Measurements from ENCODE around the gene SLC2A14.

DNA sequence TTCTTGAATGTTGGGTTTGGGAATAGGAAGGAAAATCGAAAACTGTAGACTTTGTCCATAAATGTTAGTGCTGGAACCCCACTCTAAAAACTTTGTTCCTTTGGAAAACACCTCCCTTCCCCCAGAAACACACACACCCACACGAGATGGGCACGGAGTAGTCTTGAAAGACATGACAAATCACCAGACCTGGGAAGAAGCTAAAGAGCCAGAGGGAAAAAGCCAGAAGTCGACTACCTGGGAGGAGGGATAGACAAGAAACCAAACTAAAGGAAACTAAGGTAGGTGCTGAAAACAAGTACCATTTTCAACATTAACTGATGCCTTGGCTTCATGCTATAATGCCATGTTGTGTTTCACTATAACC is 84.4 kb downstream of the SLC2A14 start:
- TF ChIP-seq, protein P1, sequence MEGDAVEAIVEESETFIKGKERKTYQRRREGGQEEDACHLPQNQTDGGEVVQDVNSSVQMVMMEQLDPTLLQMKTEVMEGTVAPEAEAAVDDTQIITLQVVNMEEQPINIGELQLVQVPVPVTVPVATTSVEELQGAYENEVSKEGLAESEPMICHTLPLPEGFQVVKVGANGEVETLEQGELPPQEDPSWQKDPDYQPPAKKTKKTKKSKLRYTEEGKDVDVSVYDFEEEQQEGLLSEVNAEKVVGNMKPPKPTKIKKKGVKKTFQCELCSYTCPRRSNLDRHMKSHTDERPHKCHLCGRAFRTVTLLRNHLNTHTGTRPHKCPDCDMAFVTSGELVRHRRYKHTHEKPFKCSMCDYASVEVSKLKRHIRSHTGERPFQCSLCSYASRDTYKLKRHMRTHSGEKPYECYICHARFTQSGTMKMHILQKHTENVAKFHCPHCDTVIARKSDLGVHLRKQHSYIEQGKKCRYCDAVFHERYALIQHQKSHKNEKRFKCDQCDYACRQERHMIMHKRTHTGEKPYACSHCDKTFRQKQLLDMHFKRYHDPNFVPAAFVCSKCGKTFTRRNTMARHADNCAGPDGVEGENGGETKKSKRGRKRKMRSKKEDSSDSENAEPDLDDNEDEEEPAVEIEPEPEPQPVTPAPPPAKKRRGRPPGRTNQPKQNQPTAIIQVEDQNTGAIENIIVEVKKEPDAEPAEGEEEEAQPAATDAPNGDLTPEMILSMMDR (IDR thresholded peaks at IDR 0.05): no peak
- no peak for TF ChIP-seq ZFX (IDR thresholded peaks at IDR 0.05; ENCODE audit: borderline replicate concordance)

Measured in 22Rv1 (cell line).